H54 (cell line): ENCODE data around the gene MAP2K3.
"Not testable (repeated sequence)": the region's sequence is repeated elsewhere in the genome, so short reads cannot be mapped to it uniquely, and the experiment has no call there.

Experiments
- DNase-seq: peaks from one replicate; pipeline ENCODE4 v3.0.0; 2011; ENCODE audit warnings: low spot score, mixed read lengths; ENCODE audit not compliant: insufficient read length
- FAIRE-seq: peaks from 3 replicates; lab custom pipeline; 2011; peaks lifted over from hg19 to GRCh38; lab: Jason Lieb, UNC
- POLR2A ChIP-seq: IDR thresholded peaks from 2 replicates; pipeline ENCODE4 v1.6.1; 2011; ENCODE audit warnings: low read depth, mild to moderate bottlenecking, low read length

The MAP2K3 gene

DNA sequence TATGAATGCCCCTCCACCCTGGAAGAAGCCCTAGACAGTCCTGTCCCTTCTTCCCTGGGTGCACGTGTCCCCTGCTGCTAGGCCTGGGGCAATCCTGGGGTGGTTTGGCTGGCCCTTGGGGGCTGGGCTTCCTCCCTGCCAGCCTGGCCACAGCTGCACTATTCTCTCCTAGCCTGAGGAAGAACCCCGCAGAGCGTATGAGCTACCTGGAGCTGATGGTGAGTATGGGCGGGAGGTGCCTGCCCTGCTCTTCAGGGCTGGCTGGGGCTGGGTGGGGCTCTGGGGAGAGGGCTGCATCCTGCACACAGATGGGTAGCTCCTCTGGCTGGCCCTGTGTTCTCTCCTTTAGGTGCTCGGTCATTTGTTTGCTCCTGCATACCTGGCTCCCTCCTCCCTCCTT is 28.8 kb downstream of the MAP2K3 start:
- FAIRE-seq = no peak
- DNase-seq = no peak
- TF ChIP-seq POLR2A = no peak

DNA sequence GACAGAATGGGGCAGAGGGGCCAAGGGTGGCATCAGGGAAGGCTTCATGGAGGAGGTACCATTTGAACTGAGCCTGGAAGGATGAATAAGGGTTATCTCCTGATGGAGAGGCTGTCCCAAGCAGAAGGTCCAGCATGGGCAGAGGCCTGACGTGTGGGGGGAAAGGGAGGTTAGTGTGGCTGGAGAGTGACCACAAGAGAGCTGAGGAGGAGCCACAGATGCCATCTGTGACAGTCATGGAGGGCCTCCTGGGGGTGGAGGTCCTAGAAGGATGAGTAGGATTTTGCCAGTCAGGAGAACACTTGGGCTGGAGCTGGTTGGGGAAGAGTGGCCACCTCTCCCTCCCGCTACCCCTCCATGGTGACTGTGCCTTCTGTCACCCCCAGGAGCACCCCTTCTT is 29.2 kb downstream of the MAP2K3 start:
- not testable (repeated sequence) for FAIRE-seq, DNase-seq

DNA sequence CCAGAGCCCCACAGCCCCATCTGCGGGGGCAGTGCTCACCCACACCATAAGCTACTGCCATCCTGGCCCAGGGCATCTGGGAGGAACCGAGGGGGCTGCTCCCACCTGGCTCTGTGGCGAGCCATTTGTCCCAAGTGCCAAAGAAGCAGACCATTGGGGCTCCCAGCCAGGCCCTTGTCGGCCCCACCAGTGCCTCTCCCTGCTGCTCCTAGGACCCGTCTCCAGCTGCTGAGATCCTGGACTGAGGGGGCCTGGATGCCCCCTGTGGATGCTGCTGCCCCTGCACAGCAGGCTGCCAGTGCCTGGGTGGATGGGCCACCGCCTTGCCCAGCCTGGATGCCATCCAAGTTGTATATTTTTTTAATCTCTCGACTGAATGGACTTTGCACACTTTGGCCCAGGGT is 29.8 kb downstream of the MAP2K3 start:
- FAIRE-seq, DNase-seq: not testable (repeated sequence)

- FAIRE-seq, DNase-seq: not testable (repeated sequence)
Observed at GRCh38 chr17:21314701-21315111, 30.2 kb downstream of the MAP2K3 start.

- not testable (repeated sequence) for DNase-seq, FAIRE-seq
Observed at GRCh38 chr17:21315246-21316000, 30.9 kb downstream of the MAP2K3 start.

- DNase-seq, FAIRE-seq: not testable (repeated sequence)
Observed at GRCh38 chr17:21316212-21316886, 31.8 kb downstream of the MAP2K3 start.

GRCh38 chr17:21316887-21317500 is 32.5 kb downstream of the MAP2K3 start:
- DNase-seq, FAIRE-seq: not testable (repeated sequence)

GRCh38 chr17:21317821-21318220 is 33.3 kb downstream of the MAP2K3 start:
- FAIRE-seq, DNase-seq: not testable (repeated sequence)

DNA sequence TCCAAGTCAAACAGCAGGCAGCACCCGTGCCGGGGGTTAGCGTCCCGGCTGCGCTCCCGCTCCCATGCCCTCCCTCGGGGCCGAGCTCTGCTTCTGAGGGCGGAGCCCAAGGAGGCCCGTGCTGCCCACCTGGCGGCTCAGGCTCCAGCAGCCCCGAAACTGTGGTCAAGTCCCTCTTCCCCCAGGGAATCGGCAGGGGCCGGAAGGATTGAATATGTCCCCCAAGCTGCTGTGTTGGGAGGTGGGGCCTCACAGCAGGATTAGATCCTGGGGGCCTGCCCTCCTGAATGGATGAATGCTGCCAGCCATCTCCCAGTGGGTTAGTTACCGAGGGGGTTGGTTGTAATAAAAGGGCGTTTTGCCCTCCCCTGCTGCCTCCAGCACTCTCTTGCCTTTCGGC is 33.9 kb downstream of the MAP2K3 start:
- no peak for FAIRE-seq
- DNase-seq = no peak
- no peak for TF ChIP-seq POLR2A

GRCh38 chr17:21318856-21319255 is 34.3 kb downstream of the MAP2K3 start:
- FAIRE-seq, DNase-seq: not testable (repeated sequence)

DNA sequence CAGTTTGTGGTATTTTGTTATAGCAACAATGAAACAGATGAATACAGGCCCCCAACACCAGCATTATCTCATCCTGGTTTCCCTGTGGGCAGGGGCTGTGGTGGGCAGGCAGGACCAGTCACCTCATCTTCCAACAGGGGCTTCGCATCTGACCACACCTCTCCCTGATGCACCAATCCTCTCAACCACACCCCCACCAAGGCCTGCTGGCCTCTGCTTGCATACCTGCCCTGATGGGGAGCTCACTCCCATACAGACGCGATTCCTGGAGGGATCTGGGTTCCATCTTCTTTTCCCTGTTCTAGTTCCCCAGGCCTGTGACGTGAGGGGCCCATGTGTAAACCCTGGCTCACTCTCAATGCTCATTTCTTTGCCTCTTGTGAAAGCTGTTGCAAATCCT is 34.7 kb downstream of the MAP2K3 start:
- not testable (repeated sequence) for FAIRE-seq, DNase-seq

DNA sequence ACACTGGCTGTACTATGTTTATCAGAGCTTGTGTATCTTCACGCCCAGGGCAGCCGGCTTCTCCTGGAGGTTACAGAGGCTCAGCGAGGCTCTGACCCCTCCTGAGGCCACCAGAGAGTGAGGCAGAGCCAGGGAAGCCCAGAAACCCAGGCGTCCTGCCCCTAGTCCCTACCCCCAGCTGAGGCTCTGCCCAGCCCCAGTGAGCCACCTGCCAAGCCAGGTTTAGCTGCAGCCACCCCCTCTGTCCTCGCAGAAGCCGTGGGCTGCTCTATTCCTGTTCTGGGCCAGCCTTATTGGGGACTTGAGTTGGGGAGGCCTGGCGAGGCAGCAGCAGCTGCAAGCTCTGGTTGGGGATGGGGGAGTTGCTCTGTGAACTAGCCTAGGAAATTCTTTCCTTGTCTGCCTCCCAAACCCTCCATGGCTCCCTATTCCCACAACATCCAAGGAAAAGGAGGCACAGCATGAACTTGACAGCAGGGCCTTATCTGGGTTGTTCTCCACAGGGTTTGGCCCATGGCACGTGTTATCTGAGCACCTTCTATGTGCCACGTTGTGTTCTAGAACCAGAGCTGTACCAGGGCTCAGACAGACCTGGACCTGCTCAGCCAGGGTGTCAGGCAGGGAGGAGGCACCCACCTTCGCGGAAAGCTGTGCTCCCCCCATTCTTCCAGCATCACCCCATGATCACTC is 35.3 kb downstream of the MAP2K3 start:
- DNase-seq, FAIRE-seq: not testable (repeated sequence)

GRCh38 chr17:21320430-21320829 is 35.9 kb downstream of the MAP2K3 start:
- DNase-seq, FAIRE-seq: not testable (repeated sequence)

GRCh38 chr17:21321061-21321460 is 36.5 kb downstream of the MAP2K3 start:
- FAIRE-seq = not testable (repeated sequence)

GRCh38 chr17:21321744-21322191 is 37.3 kb downstream of the MAP2K3 start:
- not testable (repeated sequence) for FAIRE-seq, DNase-seq

More at GRCh38 chr17:21321061-21321460, 36.5 kb downstream of the MAP2K3 start:
- not testable (repeated sequence) for DNase-seq

- not testable (repeated sequence) for FAIRE-seq, DNase-seq
Observed at GRCh38 chr17:21323257-21324111, 39.0 kb downstream of the MAP2K3 start.

DNA sequence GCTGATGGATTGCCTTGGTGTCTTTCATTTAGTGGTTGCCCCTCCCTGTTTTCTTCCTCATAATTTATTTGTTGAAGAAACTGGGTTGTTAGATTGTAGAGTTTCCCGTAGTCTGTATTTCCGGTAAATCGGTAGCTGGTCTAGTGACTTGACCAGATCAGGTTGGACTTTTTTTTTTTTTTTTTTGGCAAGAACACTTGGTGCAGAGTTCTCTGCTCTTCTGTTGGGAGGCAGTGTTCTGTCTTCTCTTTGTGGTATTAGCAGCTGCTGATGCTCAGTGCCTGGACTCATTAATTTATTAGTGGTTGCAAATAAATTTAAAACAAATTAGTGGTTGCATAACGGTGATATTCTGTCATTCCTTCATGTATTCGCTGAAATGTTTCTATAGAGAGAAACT is 40.2 kb downstream of the MAP2K3 start:
- DNase-seq, FAIRE-seq: not testable (repeated sequence)

GRCh38 chr17:21327921-21328320 is 43.4 kb downstream of the MAP2K3 start:
- FAIRE-seq, DNase-seq: not testable (repeated sequence)

GRCh38 chr17:21328778-21329177 is 44.3 kb downstream of the MAP2K3 start:
- DNase-seq, FAIRE-seq: not testable (repeated sequence)
